Neural progenitor cell (in vitro differentiated cells): Measurements from ENCODE around the gene BMP3. TPM values are rescaled to one million over a fixed set of nuclear protein-coding genes. Genes with fewer than 3 reads are reported as not detected.
A peak's percentile ranks its signal among the peaks of the same experiment; 100 is the strongest.

ENCODE experiments used
- DNase-seq: peaks from one replicate; pipeline ENCODE4 v3.0.0-alpha.2; 2016; ENCODE audit warnings: low spot score
- H2AFZ ChIP-seq: fragments of 200-600 bp; sonication (generic); replicated peaks from 2 replicates; pipeline ENCODE4 v1.6.1; 2016; ENCODE audit warnings: antibody characterized with exemption
- H3F3A ChIP-seq: fragments of 200-600 bp; sonication (generic); 2 replicates; pipeline ENCODE4 v1.6.1; 2016; ENCODE audit warnings: antibody characterized with exemption, low read depth
- H3K27ac ChIP-seq: fragments of 200-600 bp; sonication (generic); 2 replicates; pipeline ENCODE4 v1.5.1; 2016; ENCODE audit warnings: mild to moderate bottlenecking
- H3K27me3 ChIP-seq: fragments of 200-600 bp; sonication (generic); 2 replicates; pipeline ENCODE4 v1.6.1; 2016; ENCODE audit warnings: mild to moderate bottlenecking, moderate library complexity
- H3K36me3 ChIP-seq: fragments of 200-600 bp; sonication (generic); 2 replicates; pipeline ENCODE4 v1.5.1; 2016
- H3K4me1 ChIP-seq: fragments of 200-600 bp; sonication (generic); 2 replicates; pipeline ENCODE4 v1.6.1; 2016; ENCODE audit warnings: mixed run types
- H3K4me2 ChIP-seq: fragments of 200-600 bp; sonication (generic); 2 replicates; pipeline ENCODE4 v1.6.1; 2016
- H3K4me3 ChIP-seq: fragments of 200-600 bp; sonication (generic); 2 replicates; pipeline ENCODE4 v1.5.1; 2016
- H3K79me2 ChIP-seq: fragments of 200-600 bp; sonication (generic); 2 replicates; pipeline ENCODE4 v1.6.1; 2016; ENCODE audit warnings: low read depth
- H3K9ac ChIP-seq: fragments of 200-600 bp; sonication (generic); 2 replicates; pipeline ENCODE4 v1.6.1; 2016
- H3K9me3 ChIP-seq: fragments of 200-600 bp; sonication (generic); 2 replicates; pipeline ENCODE4 v1.5.1; 2016; ENCODE audit warnings: low read depth
- H4K20me1 ChIP-seq: fragments of 200-600 bp; sonication (generic); 2 replicates; pipeline ENCODE4 v1.6.1; 2016; ENCODE audit warnings: low read depth
- H3K27ac Mint-ChIP-seq: 3 replicates; pipeline ENCODE4 v1.8.0; 2021; ENCODE audit warnings: mixed read lengths
- H3K27me3 Mint-ChIP-seq: 2 replicates; pipeline ENCODE4 v1.8.0; 2022; ENCODE audit warnings: low read depth, mild to moderate bottlenecking, inconsistent platforms, moderate library complexity, mixed read lengths; ENCODE audit not compliant: insufficient read depth
- H3K36me3 Mint-ChIP-seq: 3 replicates; pipeline ENCODE4 v1.8.0; 2021; ENCODE audit warnings: mixed read lengths
- H3K4me1 Mint-ChIP-seq: 3 replicates; pipeline ENCODE4 v1.8.0; 2021; ENCODE audit warnings: mixed read lengths
- H3K4me3 Mint-ChIP-seq: 3 replicates; pipeline ENCODE4 v1.8.0; 2021; ENCODE audit warnings: mild to moderate bottlenecking, moderate library complexity, mixed read lengths
- H3K9me3 Mint-ChIP-seq: 3 replicates; pipeline ENCODE4 v1.8.0; 2020; ENCODE audit warnings: mixed read lengths
- CTCF ChIP-seq: fragments of 200-600 bp; sonication (generic); IDR thresholded peaks from 2 replicates; pipeline ENCODE4 v1.5.1; 2017; ENCODE audit warnings: antibody characterized with exemption, mild to moderate bottlenecking
- EZH2 ChIP-seq: fragments of 200-600 bp; sonication (generic); IDR thresholded peaks from 2 replicates; pipeline ENCODE4 v1.6.1; 2017; ENCODE audit warnings: antibody characterized with exemption, mild to moderate bottlenecking, moderate library complexity
- EZH2phosphoT487 ChIP-seq: fragments of 200-600 bp; sonication (generic); IDR thresholded peaks from 2 replicates; pipeline ENCODE4 v1.6.1; 2017; ENCODE audit warnings: antibody characterized with exemption
- total RNA-seq: library from RNA; depleted of rRNA; stranded (reverse); fragments of >200 nt; gene quantifications from 2 replicates; pipeline ENCODE4 v1.2.3, GENCODE V29; 2015; ENCODE audit warnings: low replicate concordance

BMP3 gene
- total RNA-seq, 1 donor from 2014 or later, result not detected

GRCh38 chr4:81062001-81062400 is 31.5 kb downstream of the BMP3 start:
- H3F3A ChIP-seq, result no peaks in the 10 kb centered on the region
- H3K27ac ChIP-seq, result no peak overlapping the region
- no peak overlapping the region for H2AFZ ChIP-seq
- no peak overlapping the region for H3K4me3 ChIP-seq
- no peaks in the 10 kb centered on the region for H3K27me3 Mint-ChIP-seq
- H3K9ac ChIP-seq, result no peak overlapping the region
- TF ChIP-seq EZH2 (no peak), CTCF (no peak), EZH2phosphoT487 (no peak)
- H3K4me1 ChIP-seq, result no peaks in the 10 kb centered on the region
- H3K36me3 Mint-ChIP-seq, result no peaks in the 10 kb centered on the region
- no peaks in the 10 kb centered on the region for H4K20me1 ChIP-seq
- no peak overlapping the region for H3K4me2 ChIP-seq
- H3K36me3 ChIP-seq, result no peaks in the 10 kb centered on the region
- no peak overlapping the region for H3K27ac Mint-ChIP-seq
- H3K4me3 Mint-ChIP-seq, result no peak overlapping the region
- peaks cover 15% of the 10 kb centered on the region for H3K27me3 ChIP-seq
- H3K4me1 Mint-ChIP-seq, result no peaks in the 10 kb centered on the region
- no peaks in the 10 kb centered on the region for H3K9me3 Mint-ChIP-seq
- H3K9me3 ChIP-seq, result no peaks in the 10 kb centered on the region
- no peak for DNase-seq
- no peaks in the 10 kb centered on the region for H3K79me2 ChIP-seq

- no peak for DNase-seq
- H3K4me3 Mint-ChIP-seq, result no peak overlapping the region
- no peaks in the 10 kb centered on the region for H3K9me3 Mint-ChIP-seq
- Histone ChIP-seq H3K4me2 (no peak overlapping the region), H4K20me1 (no peaks in the 10 kb centered on the region), H3K9ac (no peak overlapping the region), H3K79me2 (no peaks in the 10 kb centered on the region), H3K9me3 (no peaks in the 10 kb centered on the region), H2AFZ (no peak overlapping the region), H3K27me3 (peaks cover 15% of the 10 kb centered on the region), H3K36me3 (no peaks in the 10 kb centered on the region), H3K4me3 (no peak overlapping the region), H3F3A (no peaks in the 10 kb centered on the region), H3K4me1 (no peaks in the 10 kb centered on the region), H3K27ac (no peak overlapping the region)
- no peak for TF ChIP-seq EZH2
- TF ChIP-seq CTCF, result no peak
- TF ChIP-seq EZH2phosphoT487, result no peak
- no peaks in the 10 kb centered on the region for H3K36me3 Mint-ChIP-seq
- H3K4me1 Mint-ChIP-seq, result peaks cover 2% of the 10 kb centered on the region
- H3K27me3 Mint-ChIP-seq, result no peaks in the 10 kb centered on the region
- H3K27ac Mint-ChIP-seq, result no peak overlapping the region
Observed at GRCh38 chr4:81065446-81065845, 34.9 kb downstream of the BMP3 start.

GRCh38 chr4:81069706-81070331 is 39.3 kb downstream of the BMP3 start:
- Histone ChIP-seq H3K27ac (no peak overlapping the region), H2AFZ (no peak overlapping the region), H3K9ac (no peak overlapping the region), H3K9me3 (no peaks in the 10 kb centered on the region), H3K4me1 (no peaks in the 10 kb centered on the region), H3K36me3 (no peaks in the 10 kb centered on the region), H3K4me2 (no peak overlapping the region), H3K79me2 (no peaks in the 10 kb centered on the region), H4K20me1 (no peaks in the 10 kb centered on the region), H3F3A (no peaks in the 10 kb centered on the region), H3K27me3 (peaks cover 15% of the 10 kb centered on the region), H3K4me3 (no peak overlapping the region)
- Mint-ChIP-seq H3K27ac (no peak overlapping the region), H3K9me3 (no peaks in the 10 kb centered on the region), H3K36me3 (no peaks in the 10 kb centered on the region), H3K4me1 (peaks cover 2% of the 10 kb centered on the region), H3K27me3 (no peaks in the 10 kb centered on the region), H3K4me3 (no peak overlapping the region)
- DNase-seq, result peak; percentile 89
- TF ChIP-seq CTCF (peak; percentile 93), EZH2phosphoT487 (no peak)
